Right lobe of liver (tissue), 4 donors: ENCODE data around the gene MAP7.
A peak's percentile ranks its signal among the peaks of the same experiment; 100 is the strongest.

ENCODE experiments used
- CTCF ChIP-seq, 4 donors: fragments of 200-600 bp in 3 of 4; fragments of 450-650 bp in 1 of 4; IDR thresholded peaks; one replicate each; pipeline versions ENCODE4 v1.5.1 to v1.8.0; 2016 to 2022; ENCODE audit warnings: antibody characterized with exemption in 4 of 4, mild to moderate bottlenecking in 2 of 4
- POLR2A ChIP-seq: fragments of 450-650 bp; IDR thresholded peaks from one replicate; pipeline ENCODE4 v1.6.1; 2017; ENCODE audit warnings: antibody characterized with exemption, mild to moderate bottlenecking
- donor health status: DM: no; HTN: no; CAD: no.
- donor health status: DM: no; HTN: no; CAD: no.
- donor health status: DM: no; HTN: yes; CAD: no.

GRCh38 chr6:136338486-136338885 lies 211.7 kb downstream of the MAP7 start:
- TF ChIP-seq CTCF (IDR thresholded peaks at IDR 0.05) (peak in 1 of 4 donors; percentile 9), POLR2A (no peak)
